Bronchial epithelial cell (primary cell): Measurements from ENCODE around the gene KLK13. TPM values are rescaled to one million over a fixed set of nuclear protein-coding genes. Genes with fewer than 3 reads are reported as not detected.

Experiments
- DNase-seq: peaks from one replicate; pipeline ENCODE4 v3.0.0-alpha.2; 2010; ENCODE audit warnings: low read depth
- FAIRE-seq: peaks from 2 replicates; lab custom pipeline; 2011; peaks lifted over from hg19 to GRCh38; lab: Jason Lieb, UNC
- H3K27me3 ChIP-seq: 2 replicates; pipeline ENCODE4 v1.5.1; 2011; ENCODE audit warnings: low read length; ENCODE audit not compliant: control insufficient read depth, insufficient read depth
- H3K36me3 ChIP-seq: 2 replicates; pipeline ENCODE4 v1.5.1; 2011; ENCODE audit warnings: low read length; ENCODE audit not compliant: control insufficient read depth, insufficient read depth
- H3K4me3 ChIP-seq: 2 replicates; pipeline ENCODE4 v1.5.1; 2011; ENCODE audit warnings: mild to moderate bottlenecking, low read depth, low read length, control low read depth
- total RNA-seq: library from RNA; depleted of rRNA; stranded (reverse); fragments of >200 nt; gene quantifications from 2 replicates; pipeline ENCODE4 v1.2.1, GENCODE V29; 2014
- TF ChIP-seq, protein P1 (sequence below): IDR thresholded peaks from 2 replicates; pipeline ENCODE4 v1.5.1; 2011; ENCODE audit warnings: mild to moderate bottlenecking, moderate library complexity, low read length, control low read depth, inconsistent platforms; ENCODE audit not compliant: insufficient read depth, severe bottlenecking

KLK13 gene
- total RNA-seq, 1 donor from 2014 or later, result 0.26 TPM

DNA sequence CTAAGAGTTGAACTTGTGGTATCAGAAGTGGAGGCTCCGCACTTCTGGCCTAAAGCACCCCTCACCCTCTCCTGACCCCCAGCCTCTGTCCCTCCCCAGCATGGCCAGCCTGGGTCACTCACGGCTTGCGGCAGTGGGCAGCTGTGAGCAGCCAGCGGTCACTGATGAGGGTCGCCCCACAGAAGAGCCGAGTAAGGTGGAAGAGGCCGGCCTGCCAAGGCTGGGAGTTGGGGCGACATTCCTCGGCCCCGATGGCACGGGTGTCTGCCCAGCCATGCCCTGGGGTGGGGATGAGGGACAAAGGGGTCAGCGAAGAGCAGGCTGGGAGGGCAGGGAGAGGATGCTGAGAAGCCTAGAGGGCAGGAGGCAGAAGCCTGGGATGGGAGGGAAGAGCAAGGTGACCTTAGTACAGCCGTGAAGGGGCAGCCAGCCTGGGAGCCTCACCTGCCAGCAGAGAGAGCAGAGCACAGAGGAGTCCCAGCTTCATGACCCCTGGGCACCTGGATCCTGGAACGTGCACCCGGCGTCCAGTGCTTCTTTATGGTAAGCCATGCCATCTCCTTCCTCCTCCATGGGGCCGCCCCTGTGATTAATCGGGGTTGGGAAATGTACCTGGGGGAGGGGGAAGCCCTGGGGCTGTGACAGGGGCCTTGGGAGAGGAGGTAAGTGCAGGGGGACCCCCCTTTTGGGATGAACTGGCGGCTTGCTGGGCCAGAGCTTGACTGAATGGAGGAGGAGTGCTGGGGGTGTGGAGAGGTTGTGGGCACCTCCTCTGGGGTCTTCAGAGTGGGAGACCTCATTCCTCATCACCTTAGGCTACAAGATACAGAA lies 55.6 kb downstream of the KLK13 start:
- TF ChIP-seq, protein P1, sequence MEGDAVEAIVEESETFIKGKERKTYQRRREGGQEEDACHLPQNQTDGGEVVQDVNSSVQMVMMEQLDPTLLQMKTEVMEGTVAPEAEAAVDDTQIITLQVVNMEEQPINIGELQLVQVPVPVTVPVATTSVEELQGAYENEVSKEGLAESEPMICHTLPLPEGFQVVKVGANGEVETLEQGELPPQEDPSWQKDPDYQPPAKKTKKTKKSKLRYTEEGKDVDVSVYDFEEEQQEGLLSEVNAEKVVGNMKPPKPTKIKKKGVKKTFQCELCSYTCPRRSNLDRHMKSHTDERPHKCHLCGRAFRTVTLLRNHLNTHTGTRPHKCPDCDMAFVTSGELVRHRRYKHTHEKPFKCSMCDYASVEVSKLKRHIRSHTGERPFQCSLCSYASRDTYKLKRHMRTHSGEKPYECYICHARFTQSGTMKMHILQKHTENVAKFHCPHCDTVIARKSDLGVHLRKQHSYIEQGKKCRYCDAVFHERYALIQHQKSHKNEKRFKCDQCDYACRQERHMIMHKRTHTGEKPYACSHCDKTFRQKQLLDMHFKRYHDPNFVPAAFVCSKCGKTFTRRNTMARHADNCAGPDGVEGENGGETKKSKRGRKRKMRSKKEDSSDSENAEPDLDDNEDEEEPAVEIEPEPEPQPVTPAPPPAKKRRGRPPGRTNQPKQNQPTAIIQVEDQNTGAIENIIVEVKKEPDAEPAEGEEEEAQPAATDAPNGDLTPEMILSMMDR, result no peak
- DNase-seq (no peak), FAIRE-seq (no peak)
- no peaks in the 10 kb centered on the region for H3K36me3 ChIP-seq
- H3K27me3 ChIP-seq, result no peaks in the 10 kb centered on the region
- no peak overlapping the region for H3K4me3 ChIP-seq

DNA sequence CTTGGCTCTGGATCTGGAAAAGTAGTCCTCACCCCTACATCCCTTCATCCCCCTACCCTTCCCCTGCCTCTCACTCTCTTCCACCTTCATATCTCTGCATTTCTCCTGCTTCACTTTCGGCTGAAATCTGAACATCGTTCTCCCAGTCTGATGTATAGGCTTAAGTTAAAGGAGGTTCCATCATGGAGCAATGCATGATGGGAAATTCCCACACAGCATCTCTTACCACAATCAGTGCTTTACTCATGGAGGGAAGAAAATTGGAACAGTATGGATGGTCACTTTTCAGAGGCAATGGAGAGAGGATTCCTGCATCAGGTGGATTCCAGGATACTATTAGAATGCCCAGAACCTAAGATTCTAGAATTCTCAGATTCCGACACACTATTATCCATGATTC lies 57.4 kb downstream of the KLK13 start:
- H3K36me3 ChIP-seq, result no peaks in the 10 kb centered on the region
- TF ChIP-seq, protein P1, result no peak
- FAIRE-seq (no peak), DNase-seq (no peak)
- no peaks in the 10 kb centered on the region for H3K27me3 ChIP-seq
- H3K4me3 ChIP-seq, result no peak overlapping the region

DNA sequence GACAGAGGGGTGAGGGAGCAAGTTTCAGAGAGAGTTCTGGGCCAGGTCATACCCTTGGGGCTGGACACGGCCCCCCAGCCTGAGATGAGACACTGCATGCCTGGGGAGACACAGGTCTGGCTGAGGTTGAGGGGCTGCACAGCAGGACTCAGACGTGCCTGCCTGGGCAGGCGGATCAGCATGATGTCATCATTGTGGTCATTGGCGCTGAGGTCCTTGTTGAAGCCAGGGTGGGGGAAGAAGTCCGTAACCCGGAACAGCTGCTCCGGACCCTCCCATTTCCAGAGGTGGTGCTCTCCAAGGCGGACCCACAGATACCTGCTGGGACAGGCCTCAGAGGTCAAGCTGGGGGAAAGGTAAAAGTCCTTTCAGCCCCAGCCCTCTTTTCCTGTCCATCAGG lies 58.5 kb downstream of the KLK13 start:
- TF ChIP-seq, protein P1, result no peak
- Histone ChIP-seq H3K36me3 (no peaks in the 10 kb centered on the region), H3K27me3 (no peaks in the 10 kb centered on the region), H3K4me3 (no peak overlapping the region)
- DNase-seq (peak; percentile 50), FAIRE-seq (no peak)

Other genes with a start within 250 kb of the KLK13 start
- not detected in 2 replicates for gene KLK1, start 241.3 kb downstream of the KLK13 start, total RNA-seq
- not detected in 2 replicates for gene KLK15, start 231.5 kb downstream of the KLK13 start, total RNA-seq
- not detected in 2 replicates for gene KLK3, start 210.2 kb downstream of the KLK13 start, total RNA-seq
- 0.53 TPM in 1 of 2 replicates, not detected in the other for gene KLK2, start 191.7 kb downstream of the KLK13 start, total RNA-seq
- not detected in 2 replicates for gene KLK4, start 153.7 kb downstream of the KLK13 start, total RNA-seq
- gene KLK5, start 112.1 kb downstream of the KLK13 start, total RNA-seq, result 3.4 and 12.0 TPM in 2 replicates
- gene KLK6, start 95.5 kb downstream of the KLK13 start, total RNA-seq, result 0.26 TPM in 2 replicates
- gene KLK7, start 81.2 kb downstream of the KLK13 start, total RNA-seq, result 3.9 and 20.0 TPM in 2 replicates
- 7.6 and 91.1 TPM in 2 replicates for gene KLK8, start 63.5 kb downstream of the KLK13 start, total RNA-seq
- gene KLK10, start 45.4 kb downstream of the KLK13 start, total RNA-seq, result 6.6 and 28.0 TPM in 2 replicates
- gene KLK11, start 38.5 kb downstream of the KLK13 start, total RNA-seq, result 1.6 and 52.0 TPM in 2 replicates
- 26.1 TPM in 1 of 2 replicates, not detected in the other for gene KLK12, start 30.1 kb downstream of the KLK13 start, total RNA-seq
- not detected in 2 replicates for gene KLK14, start 17.8 kb upstream of the KLK13 start, total RNA-seq
- gene CTU1, start 43.3 kb upstream of the KLK13 start, total RNA-seq, result 7.3 and 7.6 TPM in 2 replicates
- not detected in 2 replicates for gene SIGLEC9, start 59.8 kb upstream of the KLK13 start, total RNA-seq
- gene SIGLEC7, start 77.2 kb upstream of the KLK13 start, total RNA-seq, result not detected in 2 replicates
- gene CD33, start 160.0 kb upstream of the KLK13 start, total RNA-seq, result not detected in 2 replicates
- not detected in 2 replicates for gene SIGLECL1, start 186.0 kb upstream of the KLK13 start, total RNA-seq
- not detected in 2 replicates for gene IGLON5, start 246.6 kb upstream of the KLK13 start, total RNA-seq